Measurements from ENCODE around the gene HADHA. TPM values are rescaled to one million over a fixed set of nuclear protein-coding genes. Genes with fewer than 3 reads are reported as not detected.
A peak's percentile ranks its signal among the peaks of the same experiment; 100 is the strongest.

HADHA gene
- total RNA-seq, 1 experiment from 2014 or later = 58.9 TPM

- DNase-seq (ENCODE audit: low spot score) = no peak
Measured at GRCh38 chr2:26193578-26194231, 50.7 kb downstream of the HADHA start.

- DNase-seq (ENCODE audit: low spot score) = no peak
Measured at GRCh38 chr2:26191316-26192159, 52.9 kb downstream of the HADHA start.

DNA sequence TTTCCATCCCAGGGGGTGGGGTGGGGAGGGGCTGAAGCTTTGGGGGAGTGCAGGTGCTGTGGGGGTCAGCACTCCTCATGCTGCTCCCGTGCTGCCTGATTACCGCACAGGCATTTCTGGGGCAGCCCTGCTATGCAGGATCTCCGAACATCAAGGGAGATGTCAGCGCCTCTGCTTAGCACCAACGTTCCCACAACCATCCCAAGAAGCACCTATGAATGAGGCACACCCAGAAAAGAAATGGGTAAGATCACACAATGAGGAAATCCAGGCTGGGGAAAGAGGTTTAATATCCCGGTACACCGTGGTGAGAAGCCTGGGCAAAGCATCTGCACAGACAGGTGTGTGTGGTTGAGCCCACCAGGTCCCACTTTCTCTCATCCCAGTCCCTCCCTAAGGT is 54.1 kb downstream of the HADHA start:
- DNase-seq (ENCODE audit: low spot score) = no peak

DNA sequence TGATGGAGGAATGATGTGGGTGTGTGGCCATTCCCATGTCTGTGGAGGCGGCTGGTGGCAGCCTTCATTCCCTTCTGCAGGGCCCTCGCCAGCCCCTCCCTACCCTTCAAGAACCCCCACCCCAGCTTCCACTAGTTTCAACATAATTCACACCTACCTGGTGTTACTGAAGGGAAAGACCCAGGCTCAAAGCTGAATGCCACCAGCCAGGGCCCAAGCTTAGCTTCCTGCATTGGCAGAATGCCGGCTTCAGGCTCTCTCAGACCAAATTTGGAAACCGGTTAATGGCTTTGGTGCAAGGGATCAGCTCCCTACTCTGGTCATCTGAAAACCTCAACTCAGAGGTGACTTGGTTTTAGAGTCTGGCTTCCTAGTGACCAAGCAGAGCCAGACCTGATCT is 54.7 kb downstream of the HADHA start:
- DNase-seq (ENCODE audit: low spot score) = no peak

- DNase-seq (ENCODE audit: low spot score) = no peak
Measured at GRCh38 chr2:26189123-26189522, 55.3 kb downstream of the HADHA start.

- no peak for DNase-seq (ENCODE audit: low spot score)
Measured at GRCh38 chr2:26187537-26188104, 56.8 kb downstream of the HADHA start.

- no peak for DNase-seq (ENCODE audit: low spot score)
Measured at GRCh38 chr2:26187114-26187513, 57.3 kb downstream of the HADHA start.

DNA sequence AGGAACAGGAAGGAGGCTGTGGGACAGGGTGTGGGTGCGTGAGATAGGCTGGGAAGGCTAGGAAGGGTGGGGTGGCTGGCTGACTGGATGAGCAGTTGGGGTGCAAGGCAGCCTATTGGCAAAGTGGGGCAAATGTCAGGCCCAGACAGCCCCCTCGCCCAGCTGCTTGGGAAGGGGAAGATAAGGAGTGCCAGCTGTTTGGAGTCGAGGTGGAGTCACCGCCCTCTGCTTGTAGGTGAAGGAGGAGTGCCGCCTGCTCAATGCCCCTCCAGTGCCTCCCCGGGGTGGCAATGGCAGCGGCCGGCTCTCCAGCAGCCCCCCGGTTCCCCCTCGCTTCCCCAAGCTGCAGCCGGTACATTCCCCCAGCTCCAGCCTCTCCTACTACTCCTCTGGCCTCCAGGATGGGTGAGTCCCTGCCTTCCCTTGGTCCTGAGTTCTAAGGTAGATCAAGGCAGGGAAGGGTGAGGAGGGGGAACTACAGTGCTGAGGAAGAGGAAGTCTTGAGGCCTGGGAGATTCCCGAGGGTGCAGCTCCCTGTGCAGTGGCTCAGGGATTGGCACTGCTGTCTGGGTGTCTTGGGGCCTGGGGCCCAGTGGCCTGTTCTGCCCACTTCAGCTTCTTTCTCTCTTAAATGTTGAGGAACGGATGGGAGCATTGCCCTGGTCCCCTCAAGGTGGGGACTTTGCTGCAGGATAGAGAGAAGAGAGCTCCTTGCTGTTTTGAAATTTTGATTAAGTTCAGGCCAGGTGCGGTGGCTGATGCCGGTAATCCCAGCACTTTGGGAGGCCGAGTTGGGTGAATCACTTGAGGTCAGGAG is 58.3 kb downstream of the HADHA start:
- DNase-seq (ENCODE audit: low spot score) = no peak

DNA sequence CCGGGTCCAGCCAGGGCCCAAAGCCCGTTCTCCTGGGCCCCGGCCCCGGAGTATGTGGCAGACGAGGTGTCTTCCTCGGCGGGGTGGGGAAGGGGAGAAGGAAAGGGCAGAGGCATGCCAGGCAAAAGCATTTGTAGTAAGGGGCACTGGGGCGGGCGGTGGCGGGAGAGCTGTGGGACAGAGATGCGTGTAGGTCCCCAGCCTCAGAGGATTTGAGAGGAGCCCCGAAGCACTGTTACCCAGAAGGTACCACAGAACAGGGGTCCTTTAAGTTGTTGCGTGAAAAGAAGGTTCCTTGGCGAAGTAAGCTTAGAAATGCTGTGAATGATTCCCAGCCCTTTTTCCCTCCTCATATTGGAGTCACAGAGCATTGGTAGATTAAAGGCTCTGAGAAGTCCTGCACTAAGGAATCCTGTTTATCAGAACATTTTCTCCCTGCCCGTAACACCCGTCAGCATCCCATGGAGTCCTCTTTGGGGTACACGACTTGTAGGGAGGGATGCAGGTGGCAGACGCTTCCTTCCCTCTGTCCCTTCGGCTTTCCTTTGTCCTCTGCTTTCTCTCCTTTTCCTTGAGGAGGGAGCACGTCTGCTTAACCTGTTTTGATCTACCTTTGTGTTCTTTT is 59.0 kb downstream of the HADHA start:
- DNase-seq (ENCODE audit: low spot score) = no peak

DNA sequence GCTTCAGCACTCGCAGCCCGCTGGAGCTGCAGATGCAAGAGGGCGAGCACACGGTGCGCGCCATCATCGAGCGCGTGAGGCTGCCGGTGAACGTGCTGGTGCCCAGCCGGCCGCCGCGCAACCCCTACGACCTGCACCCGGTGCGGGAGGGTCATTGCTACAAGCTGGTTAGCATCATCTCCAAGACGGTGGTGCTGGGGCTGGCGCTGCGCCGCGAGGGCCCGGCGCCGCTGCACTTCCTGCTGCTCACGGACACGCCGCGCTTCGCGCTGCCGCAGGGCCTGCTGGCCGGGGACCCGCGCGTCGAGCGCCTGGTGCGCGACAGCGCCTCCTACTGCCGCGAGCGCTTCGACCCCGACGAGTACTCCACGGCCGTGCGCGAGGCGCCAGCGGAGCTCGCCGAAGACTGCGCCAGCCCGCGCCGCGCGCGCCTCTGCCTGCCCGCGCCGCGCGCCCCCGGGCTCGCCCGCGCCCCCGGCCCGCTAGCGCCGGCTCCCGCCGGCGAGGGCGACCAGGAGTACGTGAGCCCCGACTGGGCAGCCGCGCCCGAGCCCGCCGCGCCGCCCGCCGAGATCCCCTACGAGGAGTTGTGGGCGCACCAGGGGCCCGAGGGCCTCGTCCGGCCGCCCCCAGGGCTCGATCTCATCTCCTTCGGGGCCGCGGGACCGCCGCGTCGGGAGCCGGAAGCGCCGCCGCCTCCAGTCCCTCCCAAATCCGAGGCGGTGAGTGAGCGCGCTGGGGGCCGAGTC is 59.7 kb downstream of the HADHA start:
- DNase-seq (ENCODE audit: low spot score) = peak; percentile 44

DNA sequence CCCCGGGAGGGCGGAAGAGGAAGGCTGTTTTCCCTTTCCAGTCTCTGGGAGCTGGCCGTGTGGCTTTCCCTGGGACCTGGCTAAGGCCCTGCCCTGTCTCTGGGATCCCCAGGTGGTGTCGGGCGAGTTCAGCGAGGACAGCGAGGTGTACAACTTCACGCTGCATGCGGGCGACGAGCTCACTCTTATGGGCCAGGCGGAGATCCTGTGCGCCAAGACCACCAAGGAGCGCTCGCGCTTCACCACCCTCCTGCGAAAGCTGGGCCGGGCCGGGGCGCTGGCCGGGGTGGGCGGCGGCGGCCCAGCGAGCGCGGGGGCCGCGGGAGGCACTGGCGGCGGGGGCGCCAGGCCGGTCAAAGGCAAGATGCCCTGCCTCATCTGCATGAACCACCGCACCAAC is 60.3 kb downstream of the HADHA start:
- DNase-seq (ENCODE audit: low spot score) = no peak

DNA sequence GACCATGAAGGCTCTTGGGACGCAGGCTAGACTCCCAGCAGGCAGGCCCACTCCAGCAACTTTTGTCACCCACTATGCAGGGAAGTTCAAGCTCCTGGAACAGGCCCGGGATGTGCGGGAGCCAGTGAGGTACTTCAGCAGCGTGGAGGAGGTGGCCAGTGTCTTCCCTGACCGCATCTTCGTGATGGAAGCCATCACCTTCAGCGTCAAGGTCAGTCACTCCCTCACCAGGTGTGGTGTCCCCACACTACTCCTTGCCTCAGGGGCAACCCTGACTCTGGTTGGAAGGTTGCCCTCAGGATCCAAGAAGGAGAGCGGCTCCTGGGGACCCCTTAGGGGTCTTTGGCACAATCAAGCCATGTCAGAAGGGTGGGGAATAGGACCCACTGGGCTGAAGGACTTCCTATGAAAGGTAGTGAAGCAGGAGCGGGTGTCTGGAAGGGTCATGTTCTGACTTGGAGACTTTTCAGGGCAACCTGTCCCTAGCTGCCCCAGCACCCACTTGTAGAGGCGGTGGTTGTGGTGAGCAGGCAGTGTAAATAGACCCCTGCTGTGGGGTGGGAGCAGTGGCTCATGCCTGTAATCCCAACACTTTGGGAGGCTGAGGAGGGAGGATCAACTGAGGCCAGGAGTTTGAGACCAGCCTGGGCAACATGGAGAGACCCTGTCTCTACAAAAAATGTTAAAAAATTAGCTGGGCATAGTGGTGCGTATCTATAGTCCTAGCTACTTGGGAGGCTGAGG is 61.4 kb downstream of the HADHA start:
- no peak for DNase-seq (ENCODE audit: low spot score)

DNA sequence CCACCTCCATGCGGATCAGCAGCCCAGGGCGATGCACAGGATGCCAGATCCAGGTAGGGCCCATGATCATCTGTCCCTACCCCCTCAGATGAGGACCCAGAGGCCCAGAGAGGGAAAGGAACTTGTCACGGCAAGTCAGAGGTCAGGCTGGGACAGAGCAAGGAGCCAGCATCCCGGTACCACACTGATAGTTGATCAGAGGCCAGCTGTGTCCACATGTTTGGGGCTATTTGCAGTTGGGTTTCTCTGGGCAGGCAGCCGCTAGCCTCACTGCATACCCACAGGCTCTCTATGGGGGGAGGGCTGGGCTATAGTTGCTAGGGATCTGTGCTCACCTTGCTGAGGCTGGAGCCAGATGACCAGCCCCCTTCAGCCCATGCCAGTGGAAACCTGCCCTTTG is 62.0 kb downstream of the HADHA start:
- no peak for DNase-seq (ENCODE audit: low spot score)

DNA sequence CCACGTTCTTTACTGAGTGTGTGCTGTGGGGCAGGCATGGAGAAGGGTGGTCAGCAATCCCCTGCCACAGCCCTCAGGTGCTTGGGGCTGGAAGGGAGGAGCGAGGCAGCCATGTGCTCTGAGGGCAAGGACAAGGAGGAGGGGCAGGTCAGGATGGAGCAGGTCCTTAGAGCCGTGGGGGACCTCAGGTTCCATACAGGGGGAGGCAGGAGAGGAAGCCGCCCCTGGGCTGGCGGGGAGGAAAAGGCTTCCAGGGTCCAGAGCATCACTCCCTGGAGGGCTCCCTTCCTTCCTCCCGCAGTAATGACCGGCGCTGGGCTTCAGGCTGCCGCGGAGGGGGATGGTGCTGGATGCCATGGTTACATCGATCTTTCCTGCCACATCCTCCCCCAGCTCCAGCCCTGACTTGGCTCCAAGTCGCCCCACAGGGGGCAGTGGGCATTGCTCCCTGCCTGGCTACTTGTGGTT is 65.0 kb downstream of the HADHA start:
- DNase-seq (ENCODE audit: low spot score) = no peak

GRCh38 chr2:26178746-26179436 is 65.5 kb downstream of the HADHA start:
- peak; percentile 17 for DNase-seq (ENCODE audit: low spot score)

DNA sequence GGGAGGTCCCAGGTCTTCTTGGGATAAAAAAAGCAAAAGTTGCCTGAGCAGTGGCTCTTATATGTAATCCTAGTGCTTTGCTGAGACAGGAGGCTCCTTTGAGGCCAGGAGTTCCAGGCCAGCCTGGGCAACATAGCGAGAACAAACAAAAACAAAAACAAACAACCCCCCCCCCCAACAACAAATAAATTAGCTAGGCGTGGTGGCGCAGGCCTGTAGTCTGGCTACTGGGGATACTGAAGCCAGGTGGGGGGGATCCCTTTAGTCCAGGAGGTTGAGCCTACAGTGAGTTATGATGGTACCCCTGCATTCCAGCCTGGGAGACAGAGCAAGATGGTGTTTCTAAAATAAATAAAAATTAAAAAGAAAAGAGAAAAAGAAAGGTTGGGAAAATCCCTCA is 66.2 kb downstream of the HADHA start:
- no peak for DNase-seq (ENCODE audit: low spot score)

GRCh38 chr2:26177122-26177521 is 67.3 kb downstream of the HADHA start:
- DNase-seq (ENCODE audit: low spot score) = no peak

- no peak for DNase-seq (ENCODE audit: low spot score)
Measured at GRCh38 chr2:26176279-26176615, 68.2 kb downstream of the HADHA start.

DNA sequence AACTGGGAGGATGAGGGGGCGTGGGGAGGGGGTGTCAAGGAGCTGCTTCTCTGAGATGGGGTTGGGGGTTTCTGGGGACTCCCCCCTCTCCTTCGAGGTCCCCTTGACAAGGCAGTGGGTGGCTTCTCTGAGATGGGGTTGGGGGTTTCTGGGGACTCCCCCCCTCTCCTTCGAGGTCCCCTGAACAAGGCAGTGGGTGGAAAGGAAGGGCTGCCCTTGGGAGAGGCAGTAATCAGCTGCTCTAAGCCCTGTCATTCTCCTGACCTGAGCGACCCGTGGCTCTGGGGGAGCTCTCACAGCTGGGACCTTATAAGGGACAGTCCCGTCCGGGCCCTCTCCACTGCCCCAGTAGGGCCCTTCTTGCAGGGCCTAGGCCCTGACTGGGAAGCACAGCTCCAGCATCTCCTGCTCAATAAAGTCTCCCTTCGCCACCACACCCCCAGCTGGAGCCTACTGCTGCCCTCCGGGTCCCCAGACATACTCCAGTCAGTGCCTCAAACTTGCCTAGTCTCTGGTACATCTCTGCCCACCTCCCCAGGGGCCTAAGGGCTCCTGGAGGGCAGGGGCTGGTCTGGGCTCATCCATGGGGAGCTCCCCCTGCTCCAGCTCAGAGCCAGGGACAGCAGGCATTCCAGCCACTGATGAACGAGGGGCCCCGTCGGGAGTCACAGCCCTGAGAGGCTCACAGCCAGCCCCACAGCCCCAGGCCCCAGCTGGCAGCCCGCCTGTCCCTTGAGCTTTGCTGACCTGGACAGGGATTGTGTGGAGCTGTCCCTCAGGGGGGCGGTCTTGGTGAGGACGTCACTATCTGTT is 68.8 kb downstream of the HADHA start:
- no peak for DNase-seq (ENCODE audit: low spot score)

Measured in HT-29 (cell line).